HL-60 (cell line): ENCODE results near the gene PRSS56.

Experiments
- DNase-seq, 2 experiments: peaks; one replicate each; pipeline ENCODE4 v3.0.0-alpha.2; 2010 to 2020; ENCODE audit warnings: low read depth in 1 of 2, low spot score in 1 of 2
- H3K27ac ChIP-seq: fragments of 250-450 bp; sonication (Bioruptor Pico); replicated peaks from 2 replicates; pipeline ENCODE4 v1.5.1; 2020; ENCODE audit warnings: mild to moderate bottlenecking, moderate library complexity
- H3K27me3 ChIP-seq: fragments of 250-450 bp; sonication (Bioruptor Pico); 2 replicates; pipeline ENCODE4 v1.5.1; 2021; ENCODE audit warnings: mild to moderate bottlenecking, moderate library complexity; ENCODE audit not compliant: insufficient read depth, poor library complexity, severe bottlenecking
- H3K4me3 ChIP-seq: replicated peaks from 2 replicates; pipeline ENCODE4 v1.5.1; 2011; ENCODE audit warnings: mild to moderate bottlenecking, control low read depth, low read length; ENCODE audit not compliant: insufficient read depth
- GABPA ChIP-seq: IDR thresholded peaks from 2 replicates; pipeline ENCODE4 v1.6.1; 2012; ENCODE audit warnings: low read depth
- POLR2AphosphoS5 ChIP-seq: IDR thresholded peaks from 2 replicates; pipeline ENCODE4 v1.6.1; 2012; ENCODE audit warnings: low read depth
- SPI1 ChIP-seq: IDR thresholded peaks from 2 replicates; pipeline ENCODE4 v1.6.1; 2012; ENCODE audit warnings: low read depth, mild to moderate bottlenecking, borderline replicate concordance
- TF ChIP-seq, protein P1 (sequence below): IDR thresholded peaks from one replicate; pipeline ENCODE4 v1.5.1; 2011; ENCODE audit warnings: low read length, control low read depth, inconsistent platforms; ENCODE audit not compliant: insufficient read depth
- TF ChIP-seq, protein P2 (sequence below): IDR thresholded peaks from 2 replicates; pipeline ENCODE4 v1.6.1; 2012; ENCODE audit warnings: low read depth; ENCODE audit not compliant: insufficient replicate concordance

Gene PRSS56

DNA sequence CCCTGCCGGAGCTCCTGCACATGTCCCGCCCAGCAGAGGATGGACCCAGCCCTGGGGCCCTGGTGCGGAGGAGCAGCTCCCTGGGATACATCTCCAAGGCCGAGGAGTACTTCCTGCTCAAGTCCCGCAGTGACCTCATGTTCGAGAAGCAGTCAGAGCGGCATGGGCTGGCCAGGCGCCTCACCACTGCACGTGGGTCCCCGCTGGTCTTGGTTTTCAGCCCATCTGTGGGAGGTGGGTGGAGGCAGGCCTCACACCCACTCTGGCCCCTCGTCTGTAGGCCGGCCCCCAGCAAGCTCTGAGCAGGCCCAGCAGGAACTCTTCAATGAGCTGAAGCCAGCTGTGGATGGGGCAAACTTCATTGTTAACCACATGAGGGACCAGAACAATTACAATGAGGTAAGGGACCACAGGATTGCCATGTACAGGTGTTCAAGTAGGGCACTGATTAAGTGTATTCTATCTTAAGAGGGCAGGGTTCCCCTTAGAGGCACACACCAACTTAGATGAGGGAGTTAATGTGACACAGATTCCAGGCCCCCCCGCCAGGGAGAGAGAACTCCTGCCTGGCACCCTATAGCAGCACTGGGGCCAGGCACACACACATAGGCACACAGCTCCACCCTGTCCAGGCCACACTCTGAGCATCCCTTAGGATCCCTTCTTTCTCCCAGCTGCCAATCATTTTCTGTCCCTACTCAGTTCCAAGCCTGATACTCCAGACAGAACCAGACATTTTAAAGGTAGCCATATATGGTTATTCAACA is 13.9 kb downstream of the PRSS56 start:
- Histone ChIP-seq H3K27ac (no peak overlapping the region), H3K27me3 (no peaks in the 10 kb centered on the region), H3K4me3 (no peak overlapping the region)
- TF ChIP-seq SPI1 = no peak
- TF ChIP-seq, protein P1, sequence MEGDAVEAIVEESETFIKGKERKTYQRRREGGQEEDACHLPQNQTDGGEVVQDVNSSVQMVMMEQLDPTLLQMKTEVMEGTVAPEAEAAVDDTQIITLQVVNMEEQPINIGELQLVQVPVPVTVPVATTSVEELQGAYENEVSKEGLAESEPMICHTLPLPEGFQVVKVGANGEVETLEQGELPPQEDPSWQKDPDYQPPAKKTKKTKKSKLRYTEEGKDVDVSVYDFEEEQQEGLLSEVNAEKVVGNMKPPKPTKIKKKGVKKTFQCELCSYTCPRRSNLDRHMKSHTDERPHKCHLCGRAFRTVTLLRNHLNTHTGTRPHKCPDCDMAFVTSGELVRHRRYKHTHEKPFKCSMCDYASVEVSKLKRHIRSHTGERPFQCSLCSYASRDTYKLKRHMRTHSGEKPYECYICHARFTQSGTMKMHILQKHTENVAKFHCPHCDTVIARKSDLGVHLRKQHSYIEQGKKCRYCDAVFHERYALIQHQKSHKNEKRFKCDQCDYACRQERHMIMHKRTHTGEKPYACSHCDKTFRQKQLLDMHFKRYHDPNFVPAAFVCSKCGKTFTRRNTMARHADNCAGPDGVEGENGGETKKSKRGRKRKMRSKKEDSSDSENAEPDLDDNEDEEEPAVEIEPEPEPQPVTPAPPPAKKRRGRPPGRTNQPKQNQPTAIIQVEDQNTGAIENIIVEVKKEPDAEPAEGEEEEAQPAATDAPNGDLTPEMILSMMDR = no peak
- TF ChIP-seq, protein P2, sequence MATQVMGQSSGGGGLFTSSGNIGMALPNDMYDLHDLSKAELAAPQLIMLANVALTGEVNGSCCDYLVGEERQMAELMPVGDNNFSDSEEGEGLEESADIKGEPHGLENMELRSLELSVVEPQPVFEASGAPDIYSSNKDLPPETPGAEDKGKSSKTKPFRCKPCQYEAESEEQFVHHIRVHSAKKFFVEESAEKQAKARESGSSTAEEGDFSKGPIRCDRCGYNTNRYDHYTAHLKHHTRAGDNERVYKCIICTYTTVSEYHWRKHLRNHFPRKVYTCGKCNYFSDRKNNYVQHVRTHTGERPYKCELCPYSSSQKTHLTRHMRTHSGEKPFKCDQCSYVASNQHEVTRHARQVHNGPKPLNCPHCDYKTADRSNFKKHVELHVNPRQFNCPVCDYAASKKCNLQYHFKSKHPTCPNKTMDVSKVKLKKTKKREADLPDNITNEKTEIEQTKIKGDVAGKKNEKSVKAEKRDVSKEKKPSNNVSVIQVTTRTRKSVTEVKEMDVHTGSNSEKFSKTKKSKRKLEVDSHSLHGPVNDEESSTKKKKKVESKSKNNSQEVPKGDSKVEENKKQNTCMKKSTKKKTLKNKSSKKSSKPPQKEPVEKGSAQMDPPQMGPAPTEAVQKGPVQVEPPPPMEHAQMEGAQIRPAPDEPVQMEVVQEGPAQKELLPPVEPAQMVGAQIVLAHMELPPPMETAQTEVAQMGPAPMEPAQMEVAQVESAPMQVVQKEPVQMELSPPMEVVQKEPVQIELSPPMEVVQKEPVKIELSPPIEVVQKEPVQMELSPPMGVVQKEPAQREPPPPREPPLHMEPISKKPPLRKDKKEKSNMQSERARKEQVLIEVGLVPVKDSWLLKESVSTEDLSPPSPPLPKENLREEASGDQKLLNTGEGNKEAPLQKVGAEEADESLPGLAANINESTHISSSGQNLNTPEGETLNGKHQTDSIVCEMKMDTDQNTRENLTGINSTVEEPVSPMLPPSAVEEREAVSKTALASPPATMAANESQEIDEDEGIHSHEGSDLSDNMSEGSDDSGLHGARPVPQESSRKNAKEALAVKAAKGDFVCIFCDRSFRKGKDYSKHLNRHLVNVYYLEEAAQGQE = no peak
- TF ChIP-seq GABPA = no peak
- no peak for TF ChIP-seq POLR2AphosphoS5
- no peak for DNase-seq

DNA sequence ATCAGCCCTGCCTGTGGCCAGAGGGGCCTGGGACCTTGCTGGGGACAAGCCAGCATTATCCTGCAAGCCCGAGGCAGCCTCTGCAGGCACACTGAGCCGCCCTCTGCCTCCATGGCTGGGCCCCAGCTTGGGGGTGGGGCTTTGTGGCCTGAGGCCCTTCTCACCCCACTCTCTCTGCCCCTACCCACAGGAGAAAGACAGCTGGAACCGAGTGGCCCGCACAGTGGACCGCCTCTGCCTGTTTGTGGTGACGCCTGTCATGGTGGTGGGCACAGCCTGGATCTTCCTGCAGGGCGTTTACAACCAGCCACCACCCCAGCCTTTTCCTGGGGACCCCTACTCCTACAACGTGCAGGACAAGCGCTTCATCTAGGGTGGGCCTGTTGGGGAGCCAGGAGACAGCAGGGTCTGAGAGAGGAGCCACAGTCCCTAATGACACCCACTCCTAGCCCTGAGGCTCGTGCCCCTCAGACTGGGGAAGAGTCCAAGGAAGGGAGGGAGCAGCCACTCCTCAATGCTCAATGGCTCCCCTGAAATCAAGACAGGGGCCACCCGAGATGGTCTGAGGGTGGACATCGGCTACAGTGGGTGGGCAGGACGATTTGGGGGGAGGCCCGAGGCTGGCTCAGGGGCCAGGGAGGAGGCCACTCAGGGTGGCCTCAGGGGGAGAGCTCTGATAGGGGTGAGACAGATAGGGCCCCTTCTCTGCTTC is 14.9 kb downstream of the PRSS56 start:
- no peak for TF ChIP-seq POLR2AphosphoS5
- no peak overlapping the region for H3K4me3 ChIP-seq

DNA sequence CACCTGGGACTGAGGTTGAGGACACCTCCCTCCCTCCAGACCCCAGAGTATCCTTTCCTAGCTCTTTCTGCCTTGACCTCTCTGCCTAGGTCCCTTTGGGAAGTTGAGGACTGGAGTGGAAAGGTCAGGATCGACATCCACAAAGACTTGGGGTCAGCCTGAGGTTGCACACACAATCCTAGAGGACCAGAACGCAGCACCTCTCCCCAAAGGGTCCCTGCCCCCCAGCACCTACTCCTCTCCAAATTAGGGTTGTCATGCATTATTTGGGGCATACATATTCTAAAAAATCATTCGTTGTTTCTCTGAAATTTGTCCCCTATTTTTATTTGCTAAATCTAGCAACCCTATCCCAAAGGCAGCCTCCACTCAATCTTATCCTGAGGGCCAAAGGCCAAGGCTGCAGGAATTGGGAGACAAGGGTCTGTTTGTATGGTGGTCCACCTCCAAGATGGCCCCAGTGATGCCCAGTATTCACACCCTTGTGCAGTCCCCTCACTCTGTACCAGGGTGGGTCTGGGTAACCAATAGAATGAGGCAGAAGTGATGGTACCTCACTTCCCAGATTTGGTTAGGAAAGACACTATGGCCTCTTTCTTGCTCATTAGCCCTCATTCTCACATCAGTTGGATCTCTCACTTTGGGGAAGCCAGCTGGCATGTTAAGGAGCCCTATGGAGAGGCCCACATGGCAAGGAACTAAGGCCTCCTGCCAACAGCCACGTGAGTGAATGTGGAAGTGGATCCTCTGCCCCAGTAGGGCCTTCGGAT is 15.8 kb downstream of the PRSS56 start:
- no peak for DNase-seq
- TF ChIP-seq POLR2AphosphoS5 (no peak), SPI1 (no peak)
- TF ChIP-seq, protein P1 = no peak
- TF ChIP-seq, protein P2 = no peak
- Histone ChIP-seq H3K27ac (no peak overlapping the region), H3K27me3 (no peaks in the 10 kb centered on the region), H3K4me3 (no peak overlapping the region)

More for the DNA sequence above, 14.9 kb downstream of the PRSS56 start:
- Histone ChIP-seq H3K27me3 (no peaks in the 10 kb centered on the region), H3K27ac (no peak overlapping the region)
- DNase-seq = no peak

DNA sequence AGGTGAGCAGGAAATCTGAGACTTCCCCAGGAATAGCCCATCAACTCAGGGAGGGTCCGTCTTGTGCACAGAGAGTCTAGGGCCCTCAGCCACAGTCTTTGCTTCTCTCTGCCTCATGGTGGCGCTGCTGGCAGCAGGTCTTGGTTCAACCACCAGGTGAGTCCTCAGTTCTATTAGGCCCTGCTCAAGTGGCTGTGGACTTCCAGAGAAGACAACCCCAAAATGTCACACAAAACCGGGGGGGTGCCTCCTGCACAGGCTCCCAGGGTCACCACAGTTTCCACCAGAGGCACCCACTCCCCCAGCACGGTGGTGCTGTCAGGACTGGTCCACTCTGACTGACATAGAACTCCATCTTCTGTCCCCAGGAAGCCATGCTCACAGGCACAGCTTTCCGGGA is 16.9 kb downstream of the PRSS56 start:
- no peak overlapping the region for H3K27ac ChIP-seq
- no peak for DNase-seq

More for the DNA sequence above, 16.9 kb downstream of the PRSS56 start:
- TF ChIP-seq GABPA (no peak), POLR2AphosphoS5 (no peak), SPI1 (no peak)
- TF ChIP-seq, protein P2 = no peak
- TF ChIP-seq, protein P1 = no peak
- Histone ChIP-seq H3K4me3 (no peak overlapping the region), H3K27me3 (no peaks in the 10 kb centered on the region)
